GM12891 (cell line): ENCODE results near the gene HKDC1.

Source experiments
- DNase-seq: peaks from one replicate; pipeline ENCODE4 v3.0.0; 2011; ENCODE audit warnings: low spot score; ENCODE audit not compliant: insufficient read length
- FAIRE-seq: peaks from 2 replicates; lab custom pipeline; 2011; peaks lifted over from hg19 to GRCh38; lab: Jason Lieb, UNC
- PAX5 ChIP-seq: IDR thresholded peaks from 2 replicates; pipeline ENCODE4 v1.6.1; 2011; ENCODE audit warnings: low read length, moderate library complexity, mild to moderate bottlenecking; ENCODE audit not compliant: insufficient read depth, severe bottlenecking
- POLR2A ChIP-seq: IDR thresholded peaks from 2 replicates; pipeline ENCODE4 v1.6.1; 2011; ENCODE audit warnings: low read depth, low read length, control low read depth
- POLR2AphosphoS5 ChIP-seq: IDR thresholded peaks from 2 replicates; pipeline ENCODE4 v1.6.1; 2011; ENCODE audit warnings: low read depth, low read length, control low read depth
- POU2F2 ChIP-seq: IDR thresholded peaks from 2 replicates; pipeline ENCODE4 v1.6.1; 2011; ENCODE audit warnings: low read depth, mild to moderate bottlenecking, control low read depth, low read length, moderate library complexity
- SPI1 ChIP-seq: IDR thresholded peaks from 2 replicates; pipeline ENCODE4 v1.6.1; 2011; ENCODE audit warnings: low read depth, low read length, control low read depth
- TAF1 ChIP-seq: IDR thresholded peaks from 2 replicates; pipeline ENCODE4 v1.6.1; 2011; ENCODE audit warnings: low read depth, low read length, control low read depth

HKDC1 gene

DNA sequence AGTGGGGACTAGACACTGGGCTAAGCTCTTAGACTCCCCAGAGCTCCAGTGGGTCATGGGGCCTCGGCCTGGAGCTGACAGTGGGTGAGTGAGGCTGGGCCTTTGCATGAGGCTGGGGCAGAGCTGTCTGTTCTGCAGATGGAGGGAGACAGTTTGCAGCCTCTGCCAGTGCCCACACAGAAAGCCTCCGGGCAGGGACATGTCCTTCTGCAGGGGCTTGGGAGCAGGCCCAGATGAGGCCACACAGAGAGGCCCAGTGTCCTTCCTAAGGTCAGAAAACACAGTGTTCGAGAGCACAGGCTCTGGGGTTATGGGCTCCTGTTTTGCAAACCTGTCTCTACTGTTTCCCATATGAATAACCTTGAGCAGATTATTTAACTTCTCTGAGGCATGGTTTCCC lies 33.0 kb downstream of the HKDC1 start:
- no peak for FAIRE-seq
- no peak for TF ChIP-seq PAX5
- no peak for TF ChIP-seq SPI1
- no peak for TF ChIP-seq POLR2AphosphoS5
- TF ChIP-seq TAF1, result no peak
- DNase-seq, result no peak

DNA sequence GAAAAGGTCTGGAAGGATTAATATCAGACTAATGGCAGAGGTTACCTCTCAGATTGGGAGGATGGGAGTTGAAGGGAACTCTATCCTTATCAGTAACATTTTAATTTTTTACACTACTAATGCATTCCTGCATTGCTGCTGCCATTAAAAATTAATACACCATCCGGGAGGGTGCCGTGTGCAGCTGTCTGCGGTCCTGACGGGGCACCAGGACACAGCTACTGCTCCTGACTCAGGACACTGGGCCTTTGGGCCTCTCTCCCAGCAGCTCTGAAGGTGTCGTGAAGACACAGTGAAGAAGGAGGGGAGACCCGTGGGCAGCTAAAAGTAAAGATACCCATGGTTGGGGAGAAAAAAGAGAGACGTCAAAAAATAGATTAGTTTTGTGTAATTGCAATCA lies 34.7 kb downstream of the HKDC1 start:
- no peak for TF ChIP-seq PAX5
- TF ChIP-seq POLR2A, result no peak
- no peak for TF ChIP-seq POU2F2
- no peak for TF ChIP-seq SPI1
- no peak for TF ChIP-seq POLR2AphosphoS5
- no peak for TF ChIP-seq TAF1
- no peak for FAIRE-seq

DNA sequence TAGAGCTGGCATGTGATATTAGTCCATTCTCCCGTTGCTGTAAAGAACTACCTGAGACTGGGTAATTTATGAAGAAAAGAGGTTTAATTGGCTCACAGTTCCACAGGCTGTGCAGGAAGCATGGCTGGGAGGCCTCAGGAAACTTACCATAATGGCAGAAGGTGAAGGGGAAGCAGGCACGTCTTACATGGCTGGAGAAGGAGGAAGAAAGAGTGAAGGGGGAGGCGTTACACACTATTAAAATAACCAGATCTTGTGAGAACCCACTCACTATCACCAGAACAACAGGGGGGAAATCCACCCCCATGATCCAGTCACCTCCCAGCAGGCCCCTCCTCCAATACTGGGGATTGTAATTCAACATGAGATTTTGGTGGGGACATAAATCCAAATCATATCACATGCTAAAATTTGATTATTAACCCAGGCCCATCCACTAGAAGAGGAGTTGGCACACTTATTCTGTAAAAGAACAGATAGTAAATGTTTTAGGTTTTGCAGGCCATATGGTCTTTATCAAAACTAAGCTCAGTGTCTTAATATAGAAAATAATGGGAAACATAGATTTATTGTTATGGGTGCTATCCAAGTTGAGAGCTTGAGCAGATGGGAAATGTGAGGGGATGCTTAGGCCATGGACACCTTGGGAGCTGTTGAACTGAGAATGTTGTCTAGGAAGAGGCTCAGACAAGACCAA lies 39.6 kb downstream of the HKDC1 start:
- no peak for DNase-seq

More for the DNA sequence above, 34.7 kb downstream of the HKDC1 start:
- no peak for DNase-seq

DNA sequence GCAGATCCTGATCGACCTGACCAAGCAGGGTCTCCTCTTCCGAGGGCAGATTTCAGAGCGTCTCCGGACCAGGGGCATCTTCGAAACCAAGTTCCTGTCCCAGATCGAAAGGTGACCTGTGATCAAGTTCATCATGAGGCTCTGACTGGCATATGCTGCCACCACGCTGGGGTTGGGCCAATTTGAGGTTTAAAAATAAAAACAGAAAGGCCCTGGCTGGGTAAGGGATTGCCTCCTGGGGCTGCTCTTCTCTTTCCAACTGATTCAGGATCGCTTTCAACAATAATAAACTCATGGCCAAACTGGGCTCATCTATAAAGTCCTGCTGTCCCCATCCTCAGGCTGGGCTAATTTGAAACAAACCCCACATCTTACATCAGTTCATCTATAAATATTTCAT lies 41.1 kb downstream of the HKDC1 start:
- TF ChIP-seq POLR2A (no peak), TAF1 (no peak), POLR2AphosphoS5 (no peak), SPI1 (no peak), PAX5 (no peak), POU2F2 (no peak)
- FAIRE-seq (no peak), DNase-seq (no peak)

More for the DNA sequence above, 39.6 kb downstream of the HKDC1 start:
- TF ChIP-seq TAF1 (no peak), POLR2A (no peak), PAX5 (no peak), POLR2AphosphoS5 (no peak), POU2F2 (no peak), SPI1 (no peak)
- FAIRE-seq, result no peak

- TF ChIP-seq SPI1, result no peak
- TF ChIP-seq POLR2AphosphoS5, result no peak
- FAIRE-seq (no peak), DNase-seq (no peak)
Measured at GRCh38 chr10:69262292-69262751, 42.2 kb downstream of the HKDC1 start.

- no peak for DNase-seq
- TF ChIP-seq SPI1, result no peak
- TF ChIP-seq TAF1, result no peak
- TF ChIP-seq POLR2AphosphoS5, result no peak
Measured at GRCh38 chr10:69265521-69265920, 45.4 kb downstream of the HKDC1 start.

DNA sequence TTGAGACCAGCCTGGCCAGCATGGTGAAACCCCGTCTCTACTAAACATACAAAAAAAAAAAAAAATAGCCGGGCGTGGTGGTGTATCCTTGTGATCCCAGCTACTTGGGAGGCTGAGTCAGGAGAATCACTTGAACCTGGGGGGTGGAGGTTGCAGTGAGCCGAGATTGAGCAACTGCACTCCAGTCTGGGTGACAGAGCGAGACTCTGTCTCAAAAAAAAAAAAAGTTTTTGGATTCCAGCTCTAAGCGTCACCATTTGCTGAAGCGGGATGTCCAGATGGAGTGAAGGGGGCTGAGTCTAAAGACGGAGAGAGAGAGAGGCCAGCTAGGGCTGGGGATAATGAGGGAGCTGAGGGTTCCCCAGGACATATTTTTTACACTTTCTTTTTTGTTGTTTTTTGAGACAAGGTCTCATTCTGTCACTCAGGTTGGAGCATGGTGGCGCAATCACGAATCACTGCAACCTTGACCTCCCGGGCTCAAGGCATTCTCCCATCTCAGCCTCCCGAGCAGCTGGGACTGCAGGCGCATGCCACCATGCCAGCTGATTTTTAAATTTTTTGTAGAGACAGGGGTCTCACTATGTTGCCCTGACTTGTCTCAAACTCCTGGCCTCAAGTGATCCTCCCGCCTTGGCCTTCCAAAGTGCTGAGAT lies 48.8 kb downstream of the HKDC1 start:
- TF ChIP-seq SPI1 (no peak), POU2F2 (no peak), POLR2AphosphoS5 (no peak), POLR2A (no peak), TAF1 (no peak), PAX5 (no peak)
- DNase-seq, result no peak
- FAIRE-seq, result no peak

More at GRCh38 chr10:69265521-69265920, 45.4 kb downstream of the HKDC1 start:
- no peak for FAIRE-seq

GRCh38 chr10:69269761-69270160 lies 49.6 kb downstream of the HKDC1 start:
- FAIRE-seq (no peak), DNase-seq (no peak)
- TF ChIP-seq POU2F2 (no peak), SPI1 (no peak), PAX5 (no peak), POLR2A (no peak)

DNA sequence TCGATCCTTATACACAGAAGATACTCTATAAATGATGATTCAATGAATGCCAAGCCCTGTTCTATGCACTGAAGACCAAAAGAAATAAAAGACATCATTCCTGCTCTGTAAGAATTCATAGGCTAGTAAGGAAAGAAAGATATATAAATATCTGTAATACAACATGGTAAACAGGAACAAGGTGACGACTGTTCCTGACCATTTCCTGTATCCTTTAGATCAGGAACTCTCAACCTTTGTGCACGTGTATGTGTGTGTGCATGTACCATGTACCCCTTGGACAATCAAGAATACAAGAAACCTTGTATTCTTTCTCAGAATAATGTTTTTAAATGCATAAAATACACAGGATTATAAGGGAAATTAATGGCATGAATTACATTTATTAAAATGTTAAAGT lies 50.9 kb downstream of the HKDC1 start:
- no peak for FAIRE-seq
- no peak for DNase-seq
- TF ChIP-seq POLR2A (no peak), PAX5 (no peak), POU2F2 (no peak)

- FAIRE-seq (no peak), DNase-seq (no peak)
- TF ChIP-seq POLR2A, result no peak
- TF ChIP-seq SPI1, result no peak
- no peak for TF ChIP-seq POU2F2
- TF ChIP-seq PAX5, result no peak
- TF ChIP-seq TAF1, result no peak
- no peak for TF ChIP-seq POLR2AphosphoS5
Measured at GRCh38 chr10:69272624-69273023, 52.5 kb downstream of the HKDC1 start.

GRCh38 chr10:69275444-69275843 lies 55.3 kb downstream of the HKDC1 start:
- FAIRE-seq (no peak), DNase-seq (no peak)
- no peak for TF ChIP-seq POU2F2
- TF ChIP-seq SPI1, result no peak
- TF ChIP-seq POLR2AphosphoS5, result no peak
- no peak for TF ChIP-seq PAX5
- TF ChIP-seq TAF1, result no peak
- no peak for TF ChIP-seq POLR2A
